ENCODE measurements around the gene SLC16A1.

GRCh38 chr1:112957133-112957812, 1.3 kb upstream of the SLC16A1 start:
- TF ChIP-seq CTCF (IDR thresholded peaks at IDR 0.05) (no peak), POLR2A (IDR thresholded peaks at IDR 0.05) (no peak)
